Stimulated activated CD4-positive, alpha-beta T cell treated with anti-CD3 and anti-CD28 coated beads, Interleukin-12 subunit alpha, Interleukin-12 subunit beta, amount 100 ng/mL, for 4 hours (primary cell): ENCODE results near the gene FBXO31.
"Not testable (repeated sequence)": the region's sequence is repeated elsewhere in the genome, so short reads cannot be mapped to it uniquely, and the experiment has no call there.

Source experiments
- DNase-seq: peaks from one replicate; pipeline ENCODE4 v3.0.0-alpha.2; 2020

Gene FBXO31

DNA sequence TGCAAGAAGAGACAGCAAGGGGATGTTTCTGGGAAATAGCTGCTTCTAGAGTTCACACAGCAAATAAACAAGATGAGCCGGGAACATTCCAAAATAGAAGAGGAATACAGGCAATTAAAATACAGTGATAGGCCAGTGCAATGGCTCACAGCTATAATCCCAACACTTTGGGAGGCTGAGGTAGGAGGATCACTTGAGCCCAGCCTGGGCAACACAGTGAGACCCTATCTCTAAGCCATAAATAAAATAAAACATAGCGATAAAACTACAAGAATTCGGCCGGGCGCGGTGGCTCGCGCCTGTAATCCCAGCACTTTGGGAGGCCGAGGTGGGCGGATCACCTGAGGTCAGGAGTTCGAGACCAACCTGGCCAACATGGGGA is 43.9 kb downstream of the FBXO31 start:
- DNase-seq, result not testable (repeated sequence)

DNA sequence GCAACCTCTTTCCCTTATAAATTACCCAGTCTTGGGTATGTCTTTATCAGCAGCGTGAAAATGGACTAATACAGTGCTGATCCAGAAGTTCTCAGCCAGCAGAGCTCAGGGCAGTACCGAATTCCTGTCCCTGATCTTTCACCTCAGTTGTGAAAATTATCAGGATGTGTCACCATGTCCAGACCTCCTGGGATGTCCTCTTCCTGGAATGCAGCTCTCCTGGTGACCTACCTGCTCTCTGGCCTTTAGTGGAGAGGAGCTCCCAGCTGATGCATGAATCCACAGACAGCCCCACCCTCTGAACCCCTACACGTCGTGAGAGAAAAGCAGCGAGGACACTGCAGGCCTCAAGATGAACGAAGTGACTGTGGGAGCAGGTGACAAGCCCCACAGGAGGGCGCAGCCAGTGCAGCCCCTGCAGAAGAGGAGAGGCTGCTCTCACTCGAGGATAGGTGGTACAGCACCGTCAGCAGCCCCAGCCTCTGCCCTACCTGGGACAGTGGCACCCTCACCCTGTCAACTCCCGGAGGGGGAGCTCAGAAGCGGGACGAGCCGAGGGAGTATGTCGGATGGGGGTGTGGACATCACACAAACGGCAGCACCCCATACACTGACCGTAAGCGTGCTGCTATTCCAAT is 44.4 kb downstream of the FBXO31 start:
- no peak for DNase-seq

DNA sequence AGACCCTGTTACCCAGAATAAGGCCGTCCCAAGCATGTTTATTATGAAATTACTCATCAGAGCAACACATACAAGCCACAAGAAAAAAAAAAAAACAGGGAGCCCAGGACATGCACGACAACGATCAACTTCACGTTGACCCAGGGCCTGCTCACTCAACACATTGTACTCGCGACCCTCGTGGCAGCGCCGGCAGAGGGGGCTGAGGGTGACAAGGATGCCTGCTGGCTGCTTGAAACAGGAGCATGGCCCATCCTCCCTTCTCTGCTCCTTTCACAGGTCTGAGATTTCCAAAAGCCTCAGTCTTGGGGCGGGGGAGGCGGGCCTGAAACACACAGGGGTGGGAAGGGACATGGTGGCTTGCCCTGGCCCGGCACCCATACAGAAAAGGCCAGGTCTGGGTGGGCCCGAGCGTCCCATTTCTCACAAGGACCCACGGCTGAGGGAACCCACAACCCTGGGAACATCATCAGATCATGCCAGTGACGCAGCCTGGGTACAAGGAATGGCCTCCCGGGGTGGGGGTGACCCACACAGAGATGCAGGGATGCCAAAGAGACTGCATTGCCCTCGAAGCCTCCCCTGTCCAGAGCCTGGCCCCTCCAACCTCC is 45.3 kb downstream of the FBXO31 start:
- no peak for DNase-seq

DNA sequence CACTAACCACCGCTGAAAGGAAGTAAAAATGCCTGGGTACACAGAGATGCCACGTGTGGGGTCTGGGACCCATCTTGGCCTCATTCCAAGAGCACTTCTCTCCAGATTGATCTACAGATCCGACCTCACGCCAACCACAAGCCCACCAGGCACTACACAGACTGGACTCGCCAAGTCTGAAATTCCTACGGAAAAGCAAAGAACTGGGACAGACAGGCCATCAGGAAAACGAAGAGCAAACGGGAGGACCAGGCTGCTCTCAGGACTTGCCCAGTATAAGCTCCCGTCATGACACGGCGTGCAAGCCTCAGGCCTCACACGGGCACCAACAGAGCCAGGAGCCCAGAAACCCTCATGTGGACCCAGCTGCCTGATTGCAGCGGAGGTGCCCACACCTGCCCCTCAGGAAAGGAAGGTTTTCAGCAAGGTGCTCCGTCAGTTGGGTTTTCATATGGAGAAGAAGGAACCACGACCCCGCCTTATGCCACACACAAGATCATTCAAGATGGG is 46.3 kb downstream of the FBXO31 start:
- DNase-seq, result no peak

DNA sequence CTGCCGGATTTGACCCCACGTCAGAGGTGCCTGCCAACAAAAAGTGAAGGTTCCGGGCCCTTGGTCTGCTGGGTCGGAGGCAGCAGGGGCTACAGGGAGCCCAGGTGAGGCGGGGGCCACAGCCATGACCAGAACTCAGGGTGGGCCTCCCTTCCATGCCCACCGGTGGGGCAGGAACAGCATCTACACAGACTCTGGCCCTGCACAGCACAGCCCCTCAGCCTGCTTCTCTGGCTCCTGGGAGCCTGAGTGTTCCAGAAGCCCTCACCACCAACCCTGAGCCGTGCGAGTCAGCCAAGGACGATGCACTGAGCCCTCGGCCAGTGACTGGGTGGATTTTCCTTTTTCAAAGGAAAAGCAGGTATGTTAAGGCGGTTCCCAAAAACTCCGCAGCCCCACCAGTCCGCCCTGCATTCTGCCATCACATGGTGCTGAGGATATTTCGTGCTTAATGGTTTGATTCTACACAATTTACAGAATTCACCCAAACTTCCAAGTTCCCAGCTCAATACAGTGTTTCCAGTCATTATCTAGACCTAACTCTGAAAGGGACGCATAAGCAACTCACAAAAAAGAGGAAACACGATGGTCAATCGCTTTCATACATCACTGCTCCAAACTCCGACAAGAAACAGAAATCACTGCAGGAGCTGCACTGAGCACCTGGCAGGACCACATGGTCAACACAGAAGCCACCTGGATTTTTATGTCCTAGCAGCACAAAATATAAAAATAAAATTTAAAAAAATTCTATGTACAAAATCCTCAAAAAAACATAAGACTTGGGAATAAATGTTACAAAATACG is 46.9 kb downstream of the FBXO31 start:
- DNase-seq, result no peak

DNA sequence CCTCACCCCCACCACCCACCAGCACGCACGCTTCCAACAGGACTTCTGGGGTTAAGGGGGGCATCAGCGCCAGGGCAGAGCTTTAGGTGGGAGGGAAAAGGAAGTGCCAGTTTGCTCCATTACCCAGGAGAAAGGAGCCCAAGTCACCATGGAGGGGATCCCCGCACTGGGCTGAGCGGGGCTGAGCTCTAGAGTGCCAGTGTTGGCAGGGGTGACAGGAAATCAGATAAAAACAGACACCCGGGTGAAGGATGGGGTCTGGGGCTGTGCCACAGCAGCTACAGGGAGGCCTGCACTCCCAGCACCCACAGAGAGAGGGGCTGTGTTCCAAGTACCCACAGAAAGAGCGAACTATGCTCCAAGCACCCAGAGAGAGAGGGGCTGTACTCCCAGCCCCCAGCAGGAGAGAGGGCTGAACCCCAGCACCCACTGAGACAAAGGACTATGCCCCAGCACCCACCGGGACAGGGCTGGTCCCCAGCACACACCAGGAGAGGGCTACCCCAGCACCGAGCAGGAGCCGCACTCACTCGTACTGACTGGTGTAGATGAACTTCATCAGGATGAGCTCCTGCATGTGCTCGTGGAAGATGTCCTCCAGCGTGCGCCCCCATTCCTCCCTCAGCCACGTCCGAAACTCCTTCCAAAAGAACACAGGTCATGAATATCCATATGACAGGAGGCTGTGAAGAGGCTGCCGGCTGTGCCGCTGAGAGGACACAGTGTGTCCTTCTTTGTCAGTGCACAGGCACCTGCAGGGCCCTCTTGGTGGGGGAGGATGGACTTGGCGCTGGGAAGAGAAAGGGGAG is 47.7 kb downstream of the FBXO31 start:
- DNase-seq, result no peak

DNA sequence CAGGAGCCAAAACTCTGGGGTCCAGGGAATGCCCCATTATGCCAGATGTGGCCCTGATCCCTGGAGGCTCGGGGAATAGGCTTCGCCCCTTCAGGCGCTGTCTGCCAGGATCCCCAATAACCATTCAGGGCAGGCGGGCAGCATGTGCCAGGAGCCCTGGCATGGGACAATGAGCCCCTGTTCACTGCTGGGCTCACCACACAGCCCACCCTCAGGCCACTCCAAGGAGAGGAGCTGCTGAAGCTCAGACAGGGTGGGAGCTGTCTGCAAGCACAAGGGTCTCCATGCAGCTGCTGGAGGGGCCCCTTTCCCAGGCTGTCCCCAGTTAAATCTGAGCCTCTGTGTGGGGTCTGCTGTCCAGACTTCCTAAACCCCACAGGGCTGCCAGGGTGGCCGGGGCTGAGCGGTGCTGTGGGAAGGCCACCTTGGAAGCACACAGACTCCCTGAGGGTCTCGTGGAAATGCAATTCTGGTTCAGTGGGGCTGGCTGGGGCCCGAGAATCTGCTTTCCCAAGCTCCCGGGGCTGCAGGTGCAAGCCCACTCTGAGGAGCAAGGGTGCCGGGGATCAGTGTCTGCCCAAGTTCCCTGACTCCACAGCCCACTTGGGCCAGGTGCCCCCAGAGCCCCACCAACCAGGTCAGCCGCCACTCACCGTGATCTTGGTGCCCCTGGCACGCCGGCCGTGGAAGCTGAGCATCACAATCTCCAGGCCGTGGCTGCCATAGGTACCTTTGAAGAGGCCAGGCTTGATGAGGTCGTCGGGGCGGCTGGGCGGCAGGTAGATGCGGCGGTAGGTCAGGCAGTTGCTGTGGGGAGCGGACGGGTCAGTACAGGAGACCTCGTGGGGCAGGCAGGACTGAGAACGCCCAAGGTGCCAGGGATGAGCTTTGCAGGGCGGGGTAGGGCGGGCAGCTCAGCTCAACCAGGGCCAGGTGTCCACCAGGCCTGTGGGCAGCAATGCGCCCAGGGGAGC is 48.6 kb downstream of the FBXO31 start:
- DNase-seq, result no peak

DNA sequence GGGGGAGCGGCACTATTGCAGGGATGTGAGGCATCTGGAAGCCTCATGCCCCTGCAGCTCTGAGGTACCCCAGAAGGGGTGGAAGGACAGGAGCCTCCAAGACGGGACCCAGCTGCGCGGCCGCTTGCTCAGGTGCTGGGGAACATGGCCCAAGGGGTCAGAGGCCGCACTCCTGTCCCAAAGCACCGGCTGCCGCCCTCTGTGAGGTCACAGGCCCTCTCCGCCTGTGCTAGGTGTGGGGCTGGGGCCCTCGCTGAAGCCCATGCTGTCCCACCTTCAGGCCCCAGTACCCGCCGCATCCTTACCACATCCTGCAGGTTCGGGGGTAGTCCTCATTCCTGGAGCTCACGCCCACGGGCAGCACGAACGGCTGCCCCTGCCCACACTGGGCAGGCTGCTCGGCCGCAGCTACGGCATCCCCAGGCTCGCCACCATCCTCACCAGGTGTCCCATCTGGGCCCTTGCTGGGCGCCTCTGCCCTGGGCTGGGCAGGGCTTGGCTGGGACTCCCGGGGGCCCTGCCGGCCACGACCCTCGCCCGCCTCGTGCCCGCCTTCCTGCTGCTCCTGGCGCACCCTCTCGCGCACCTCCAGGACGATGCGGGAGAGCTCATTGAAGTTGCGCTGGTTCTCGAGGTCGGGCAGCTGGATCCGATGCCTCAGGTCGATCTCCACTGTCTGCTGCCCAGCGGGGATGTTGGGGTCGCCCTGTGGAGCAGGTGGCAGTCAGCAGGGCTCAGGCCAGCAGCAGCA is 49.8 kb downstream of the FBXO31 start:
- no peak for DNase-seq

DNA sequence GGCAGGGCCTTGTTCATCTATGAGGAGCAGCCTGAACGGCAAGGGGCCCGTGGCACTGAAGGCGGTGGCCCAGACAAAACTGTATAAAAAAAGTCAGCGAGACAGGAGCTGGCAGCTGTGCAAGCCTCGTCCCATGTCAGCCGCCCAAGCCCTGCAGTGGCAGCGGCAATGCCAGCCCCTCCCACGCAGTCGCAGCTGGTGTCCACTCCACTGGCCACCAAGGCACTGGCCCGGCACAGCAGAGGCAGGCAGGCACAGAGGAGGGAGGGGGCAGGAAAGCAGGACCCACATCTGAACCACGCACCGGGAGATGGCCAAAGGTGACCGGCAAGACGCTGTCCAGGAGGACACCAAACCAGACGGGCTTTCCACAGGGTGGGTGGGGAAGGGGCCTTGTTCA is 50.5 kb downstream of the FBXO31 start:
- DNase-seq, result no peak

DNA sequence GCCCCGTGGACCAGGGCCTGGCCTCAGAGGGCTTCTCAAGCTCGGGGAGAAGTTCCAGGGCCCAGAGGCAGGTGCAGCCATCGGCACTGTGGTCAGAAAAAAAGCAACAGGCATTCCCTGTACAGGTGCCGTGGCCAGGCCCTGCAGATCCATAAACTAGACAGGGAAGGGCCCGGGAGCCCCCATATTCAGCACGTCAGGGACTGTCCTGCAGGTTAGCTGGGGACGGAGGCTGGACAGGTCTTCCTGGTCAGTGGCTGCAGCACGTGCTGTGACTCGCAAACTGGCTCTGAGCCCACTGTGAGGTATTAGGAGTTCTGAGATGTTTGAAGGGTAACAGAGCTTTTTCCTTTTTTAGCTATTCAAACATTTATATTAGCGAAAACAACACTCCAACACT is 51.4 kb downstream of the FBXO31 start:
- DNase-seq, result no peak

DNA sequence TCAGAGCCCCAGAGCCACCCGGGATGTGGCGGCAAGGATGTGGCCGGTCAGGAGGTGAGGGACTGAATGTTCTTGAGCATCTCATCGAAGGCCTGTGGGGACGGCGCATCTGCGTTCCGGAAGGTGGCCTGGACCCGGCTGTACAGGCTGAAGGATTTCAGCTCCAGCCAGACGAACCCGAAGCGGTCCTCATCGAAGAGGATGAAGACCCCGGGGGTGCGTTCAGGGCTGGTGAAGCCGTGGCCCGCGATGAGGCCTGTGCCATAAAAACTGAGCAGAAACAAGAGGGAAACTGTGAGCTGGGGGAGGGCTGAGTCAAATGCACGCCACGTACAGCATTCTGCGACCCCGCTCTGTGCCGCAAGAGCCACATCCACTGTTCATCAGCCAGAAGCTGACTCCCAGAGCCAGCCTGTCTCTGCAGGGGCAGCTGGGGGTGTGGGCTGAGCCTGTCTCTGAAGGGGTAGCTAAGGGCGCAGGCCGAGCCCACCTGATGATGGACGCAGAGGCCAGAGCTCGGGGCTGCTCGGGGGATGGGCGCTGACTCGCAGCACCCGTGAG is 52.3 kb downstream of the FBXO31 start:
- no peak for DNase-seq

DNA sequence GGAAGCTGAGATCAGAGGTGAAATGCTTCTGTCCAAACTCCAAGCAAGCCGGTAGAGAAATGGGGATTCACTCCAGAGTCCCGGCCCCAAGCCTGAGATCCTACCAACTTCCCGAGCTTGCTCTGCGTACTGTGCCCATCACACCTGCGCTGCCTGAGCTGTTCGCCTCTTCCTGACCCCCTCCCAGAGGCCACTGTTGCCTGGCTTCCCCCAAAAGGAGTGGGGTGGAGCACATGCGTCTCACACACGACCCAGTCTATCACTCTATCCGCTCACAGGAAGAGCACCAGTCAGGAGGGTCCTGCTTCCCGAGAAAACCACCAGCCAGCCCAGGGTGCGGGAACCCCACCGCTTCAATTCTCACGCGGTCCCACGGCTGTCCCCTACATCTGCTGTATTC is 52.9 kb downstream of the FBXO31 start:
- DNase-seq, result no peak

DNA sequence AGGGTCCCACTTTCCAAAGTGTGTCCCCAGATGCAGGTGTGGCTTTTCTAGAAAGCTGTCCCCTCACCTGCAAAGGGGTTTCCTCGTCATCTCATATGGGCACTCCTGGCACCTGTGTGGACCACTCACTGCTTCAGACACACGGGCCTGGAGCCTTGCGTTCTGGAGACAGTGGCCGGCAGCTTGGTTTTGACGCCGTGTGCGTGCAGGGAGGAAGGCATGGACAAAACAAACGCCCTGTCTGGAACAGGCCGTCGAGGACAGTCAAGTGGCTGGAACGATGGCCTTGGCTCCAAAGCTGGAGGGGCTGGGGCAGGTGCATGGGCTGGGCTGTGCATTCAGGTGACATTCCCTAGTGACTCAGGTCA is 53.3 kb downstream of the FBXO31 start:
- no peak for DNase-seq

DNA sequence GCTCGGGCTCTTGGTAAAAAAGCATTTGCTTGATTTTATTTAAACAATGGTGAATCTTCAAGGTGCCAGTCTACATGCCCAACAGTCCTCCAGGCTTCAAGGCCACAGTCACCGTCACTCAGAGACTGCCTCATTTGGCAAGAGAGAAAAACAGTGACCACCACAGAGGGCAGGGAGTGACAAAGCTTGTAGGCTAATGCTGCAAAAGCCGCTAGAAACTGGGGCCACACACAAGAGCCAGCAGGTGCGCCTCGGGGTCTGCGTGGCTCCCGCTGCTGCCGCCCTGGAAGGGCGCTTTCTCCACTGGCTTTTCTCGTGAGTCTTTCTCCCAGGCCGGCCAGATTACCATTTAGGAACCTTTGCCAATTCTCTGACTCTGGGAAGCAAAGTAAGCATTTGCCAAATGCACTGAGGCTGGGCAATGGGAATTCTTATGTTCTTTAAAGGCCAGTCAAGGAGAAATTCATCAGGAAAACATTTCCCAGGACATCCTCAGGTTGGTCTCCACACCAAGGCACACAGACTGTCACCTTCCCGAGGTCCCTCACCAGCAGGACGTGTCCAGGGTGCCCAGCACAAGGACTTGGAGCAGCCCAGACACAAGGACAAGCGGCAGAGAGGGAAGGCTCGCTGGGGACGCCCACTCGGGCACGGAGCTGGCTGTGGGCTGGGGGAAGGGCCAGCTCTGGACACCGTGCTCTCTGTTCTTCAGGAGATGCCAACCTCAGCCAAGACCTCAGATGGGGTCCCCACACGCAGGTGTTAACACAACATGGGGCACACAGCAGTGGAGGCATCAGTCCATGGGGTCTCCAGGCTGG is 53.9 kb downstream of the FBXO31 start:
- no peak for DNase-seq

DNA sequence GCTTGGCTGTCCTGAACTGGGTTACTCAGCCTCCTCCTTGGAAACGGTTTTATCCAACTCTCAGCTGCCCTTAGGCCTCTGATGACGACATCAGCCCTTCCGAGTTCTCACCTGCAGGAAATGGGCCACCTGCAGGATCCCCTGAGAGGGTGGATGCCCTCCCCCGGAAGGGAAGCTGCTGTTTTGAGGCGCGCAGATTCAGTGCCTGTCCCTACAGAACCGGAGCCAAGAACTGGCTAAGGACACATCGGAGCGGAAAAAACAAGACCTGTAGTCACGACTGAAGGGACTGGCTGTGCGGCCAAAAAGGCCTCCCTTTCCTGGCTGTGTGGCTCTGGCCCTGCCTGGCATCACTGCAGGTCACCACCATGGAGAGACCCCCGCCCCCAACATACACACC is 54.7 kb downstream of the FBXO31 start:
- no peak for DNase-seq

DNA sequence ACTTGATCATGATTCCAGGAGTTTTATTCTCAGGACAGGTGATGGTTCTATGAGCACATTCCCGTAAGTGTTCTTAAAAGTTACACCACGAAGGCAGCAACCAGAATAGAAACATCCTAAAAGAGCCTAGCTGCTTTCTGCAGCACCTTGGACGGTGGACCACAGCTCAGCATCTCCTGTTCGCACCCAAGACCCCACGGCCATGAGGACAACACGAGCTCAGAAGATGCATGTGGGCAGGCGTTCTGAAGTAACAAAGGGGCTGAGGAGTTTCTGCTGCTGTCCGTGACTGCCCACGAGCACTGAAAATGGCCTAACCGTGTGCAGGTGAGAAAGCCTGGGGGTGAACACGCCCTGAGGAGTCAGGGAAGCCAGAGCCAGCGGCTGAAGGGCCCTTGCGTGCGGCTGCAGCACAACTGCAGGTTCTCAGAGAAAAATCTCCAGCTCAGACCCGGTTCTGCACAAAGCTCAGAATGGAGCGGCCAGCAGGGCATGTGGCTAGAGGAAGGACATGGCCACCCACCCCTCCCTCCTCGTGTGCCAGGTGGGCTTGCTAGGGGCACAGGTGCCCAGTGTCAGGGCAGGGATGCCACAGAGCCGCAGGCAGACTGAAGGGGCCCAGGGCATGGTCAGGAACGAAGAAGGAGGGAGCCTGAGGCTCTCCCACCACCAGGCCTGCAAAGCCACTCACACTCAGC is 55.6 kb downstream of the FBXO31 start:
- no peak for DNase-seq

DNA sequence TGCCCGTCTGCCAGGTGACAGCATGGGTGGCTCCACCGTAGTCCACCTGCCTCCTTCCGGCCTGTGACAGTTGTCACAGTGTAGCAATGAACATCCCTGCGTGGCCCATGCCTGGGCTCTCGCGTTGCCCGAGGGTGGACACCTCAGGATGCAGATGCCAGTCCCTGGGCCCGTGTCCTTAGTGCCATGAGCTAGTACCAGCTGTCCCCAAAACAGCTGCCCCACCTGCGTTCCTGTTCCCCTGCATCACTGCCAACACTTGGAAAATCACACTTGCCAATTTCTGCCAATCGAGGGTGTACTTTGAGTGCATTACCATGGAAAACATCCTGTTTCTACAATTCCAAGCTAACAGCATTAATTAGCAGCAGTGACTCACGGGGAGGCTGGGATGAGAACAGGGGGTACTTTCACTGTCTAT is 57.4 kb downstream of the FBXO31 start:
- DNase-seq, result no peak

DNA sequence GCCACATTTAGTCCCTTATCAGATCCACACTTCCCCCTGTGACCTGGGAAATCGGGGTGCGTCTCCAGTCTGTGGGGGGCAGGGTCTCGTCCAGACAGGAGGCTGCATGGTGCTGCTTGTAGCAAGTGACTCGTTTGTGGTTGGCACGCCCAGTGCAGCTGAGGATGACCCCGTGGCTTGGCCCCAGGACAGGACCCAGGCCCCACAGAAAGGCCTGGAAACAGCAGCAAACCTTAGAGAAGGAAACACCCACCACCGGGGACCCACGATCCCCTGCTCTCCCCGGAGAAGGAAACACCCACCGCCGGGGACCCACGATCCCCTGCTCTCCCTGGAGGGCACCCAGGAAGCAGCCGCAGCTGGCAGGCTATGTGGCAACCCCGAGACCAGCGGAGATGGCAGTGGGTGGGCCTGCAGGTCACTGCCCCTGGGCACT is 58.1 kb downstream of the FBXO31 start:
- no peak for DNase-seq
